H1 (cell line): ENCODE measurements around the gene RBM4. TPM values are rescaled to one million over a fixed set of nuclear protein-coding genes. Genes with fewer than 3 reads are reported as not detected.

ENCODE experiments used
- CTCF ChIA-PET: fragments of 300-600 bp; sonication (Branson Sonifier 250); formaldehyde crosslinking; loops from one replicate; lab custom pipeline; 2021; ENCODE audit not compliant: partially characterized antibody; lab: Charles Lee
- POLR2A ChIA-PET: fragments of 300-600 bp; sonication (Branson Sonifier 250); formaldehyde crosslinking; loops from one replicate; lab custom pipeline; 2021; ENCODE audit warnings: inconsistent platforms; ENCODE audit not compliant: partially characterized antibody; lab: Charles Lee
- DNase-seq, 2 experiments: peaks; one replicate each; pipeline versions ENCODE4 v3.0.0 to v3.0.0-alpha.2; 2010 to 2022; ENCODE audit warnings: low spot score in 2 of 2, low read depth in 1 of 2, mixed read lengths in 1 of 2
- FAIRE-seq: peaks from 2 replicates; lab custom pipeline; 2011; peaks lifted over from hg19 to GRCh38; lab: Jason Lieb, UNC
- H2AFZ ChIP-seq: 2 replicates; pipeline ENCODE4 v1.8.1; 2012; ENCODE audit warnings: low read length, inconsistent platforms
- H2AK5ac ChIP-seq: 2 replicates; pipeline ENCODE4 v1.6.1; 2013; ENCODE audit warnings: low read depth, low read length
- H2BK120ac ChIP-seq: replicated peaks from 2 replicates; pipeline ENCODE3; 2013; ENCODE audit warnings: low read depth, low read length, inconsistent platforms
- H2BK12ac ChIP-seq: 2 replicates; pipeline ENCODE4 v1.6.1; 2013; ENCODE audit warnings: low read depth, low read length
- H2BK15ac ChIP-seq: 2 replicates; pipeline ENCODE4 v1.6.1; 2013; ENCODE audit warnings: low read length
- H2BK20ac ChIP-seq: 2 replicates; pipeline ENCODE4 v1.6.1; 2013; ENCODE audit warnings: low read length
- H2BK5ac ChIP-seq: 2 replicates; pipeline ENCODE4 v1.6.1; 2013; ENCODE audit warnings: low read depth, low read length
- H3K14ac ChIP-seq: 2 replicates; pipeline ENCODE4 v1.6.1; 2013; ENCODE audit warnings: inconsistent platforms; ENCODE audit not compliant: insufficient read length
- H3K18ac ChIP-seq: 2 replicates; pipeline ENCODE4 v1.6.1; 2013; ENCODE audit warnings: low read length; ENCODE audit errors: extremely low read depth
- H3K23ac ChIP-seq: 2 replicates; pipeline ENCODE4 v1.6.1; 2013; ENCODE audit warnings: inconsistent platforms; ENCODE audit not compliant: insufficient read length
- H3K23me2 ChIP-seq: 2 replicates; pipeline ENCODE4 v1.6.1; 2013; ENCODE audit warnings: low read depth, low read length
- H3K27ac ChIP-seq: 2 replicates; pipeline ENCODE4 v1.6.1; 2011; ENCODE audit warnings: low read depth, low read length, inconsistent platforms
- H3K27me3 ChIP-seq, 4 experiments: replicated peaks in 1 of 4; 1 replicate in 1 of 4; 2 replicates in 3 of 4; pipeline versions ENCODE4 v1.6.1 to v1.8.1; 2011 to 2013; ENCODE audit warnings: low read length in 3 of 4, mild to moderate bottlenecking in 3 of 4, inconsistent platforms in 2 of 4, mixed read lengths in 2 of 4, moderate library complexity in 1 of 4; ENCODE audit not compliant: control insufficient read depth in 3 of 4, insufficient read depth in 3 of 4; ENCODE audit errors: extremely low read depth in 1 of 4
- H3K36me3 ChIP-seq, 4 experiments: 2 replicates each; pipeline versions ENCODE4 v1.6.1 to v1.8.1; 2011 to 2013; ENCODE audit warnings: mild to moderate bottlenecking in 4 of 4, low read length in 3 of 4, moderate library complexity in 2 of 4, control low read depth in 1 of 4, inconsistent platforms in 1 of 4; ENCODE audit not compliant: insufficient read depth in 4 of 4, control insufficient read depth in 2 of 4
- H3K4ac ChIP-seq: replicated peaks from 2 replicates; pipeline ENCODE3; 2013; ENCODE audit warnings: low read length, low read depth, mixed read lengths, inconsistent platforms; ENCODE audit not compliant: insufficient read length
- H3K4me1 ChIP-seq, 4 experiments: replicated peaks in 1 of 4; 1 replicate in 1 of 4; 2 replicates in 3 of 4; pipeline versions ENCODE4 v1.6.1 to v1.8.1; 2011 to 2013; ENCODE audit warnings: low read length in 3 of 4, inconsistent platforms in 2 of 4, mixed read lengths in 1 of 4; ENCODE audit not compliant: insufficient read depth in 4 of 4, control insufficient read depth in 3 of 4
- H3K4me2 ChIP-seq, 2 experiments: 2 replicates each; pipeline versions ENCODE4 v1.6.1 to v1.8.1; 2011 to 2013; ENCODE audit warnings: low read depth in 2 of 2, low read length in 2 of 2, control low read depth in 1 of 2, inconsistent platforms in 1 of 2, mild to moderate bottlenecking in 1 of 2; ENCODE audit not compliant: insufficient read depth in 1 of 2
- H3K4me3 ChIP-seq, 4 experiments: fragments of 200-600, 300-600 bp in 1 of 4; sonication (generic), shearing (Covaris generic), sonication (Bioruptor Twin) in 1 of 4; 2 replicates each; pipeline versions ENCODE4 v1.5.1 to v1.8.1; 2011 to 2016; ENCODE audit warnings: low read length in 4 of 4, low read depth in 3 of 4, control low read depth in 2 of 4, inconsistent platforms in 2 of 4, mild to moderate bottlenecking in 2 of 4, mixed read lengths in 1 of 4, moderate library complexity in 1 of 4; ENCODE audit not compliant: insufficient read depth in 2 of 4; ENCODE audit errors: extremely low read depth in 1 of 4
- H3K56ac ChIP-seq: replicated peaks from 2 replicates; pipeline ENCODE3; 2013; ENCODE audit warnings: low read depth, mild to moderate bottlenecking, mixed read lengths, low read length, inconsistent platforms; ENCODE audit not compliant: insufficient read length
- H3K79me1 ChIP-seq: 2 replicates; pipeline ENCODE4 v1.6.1; 2013; ENCODE audit warnings: low read depth, low read length, control low read depth
- H3K79me2 ChIP-seq, 2 experiments: 2 replicates each; pipeline versions ENCODE4 v1.6.1 to v1.8.1; 2012 to 2013; ENCODE audit warnings: low read length in 2 of 2, mild to moderate bottlenecking in 2 of 2, inconsistent platforms in 1 of 2; ENCODE audit not compliant: insufficient read depth in 2 of 2, control insufficient read depth in 1 of 2
- H3K9ac ChIP-seq, 4 experiments: replicated peaks in 1 of 4; 1 replicate in 1 of 4; 2 replicates in 3 of 4; pipeline versions ENCODE4 v1.6.1 to v1.8.1; 2011 to 2013; ENCODE audit warnings: low read depth in 3 of 4, low read length in 3 of 4, control low read depth in 2 of 4, mild to moderate bottlenecking in 2 of 4, moderate library complexity in 2 of 4, inconsistent platforms in 1 of 4; ENCODE audit errors: extremely low read depth in 1 of 4
- H3K9me3 ChIP-seq, 2 experiments: 2 replicates each; pipeline versions ENCODE4 v1.6.1 to v1.8.1; 2012 to 2013; ENCODE audit warnings: mild to moderate bottlenecking in 2 of 2, moderate library complexity in 2 of 2, control low read depth in 1 of 2, inconsistent platforms in 1 of 2, low read depth in 1 of 2, low read length in 1 of 2, mixed read lengths in 1 of 2; ENCODE audit not compliant: insufficient read depth in 2 of 2
- H4K20me1 ChIP-seq, 2 experiments: replicated peaks in 1 of 2; 2 replicates each; pipeline versions ENCODE3 to v1.8.1; 2011 to 2013; ENCODE audit warnings: inconsistent platforms in 2 of 2, low read length in 2 of 2, mild to moderate bottlenecking in 1 of 2; ENCODE audit not compliant: insufficient read depth in 2 of 2, control insufficient read depth in 1 of 2
- H4K5ac ChIP-seq: 2 replicates; pipeline ENCODE4 v1.6.1; 2013; ENCODE audit warnings: low read length, low read depth, mixed read lengths, inconsistent platforms; ENCODE audit not compliant: insufficient read length
- H4K8ac ChIP-seq: 2 replicates; pipeline ENCODE4 v1.8.0; 2013; ENCODE audit warnings: mild to moderate bottlenecking, moderate library complexity, low read length, inconsistent platforms; ENCODE audit not compliant: insufficient read depth; ENCODE audit errors: extremely low read depth
- H4K91ac ChIP-seq: replicated peaks from 2 replicates; pipeline ENCODE3; 2013; ENCODE audit warnings: low read length, mixed read lengths, inconsistent platforms; ENCODE audit not compliant: insufficient read length
- CREB1 ChIP-seq: IDR thresholded peaks from 2 replicates; pipeline ENCODE4 v1.6.1; 2012; ENCODE audit warnings: inconsistent platforms
- POLR2AphosphoS5 ChIP-seq: IDR thresholded peaks from 2 replicates; pipeline ENCODE4 v1.6.1; 2011; ENCODE audit warnings: low read depth, low read length
- RNF2 ChIP-seq: fragments of 200-900, 300-1000 bp; sonication (generic); IDR thresholded peaks from 2 replicates; pipeline ENCODE4 v1.7.1; 2016; ENCODE audit warnings: borderline replicate concordance, low read depth, mild to moderate bottlenecking, antibody characterized with exemption, low read length; ENCODE audit not compliant: poor library complexity, severe bottlenecking; ENCODE audit errors: missing control alignments
- SP2 ChIP-seq: IDR thresholded peaks from 2 replicates; pipeline ENCODE4 v1.6.1; 2012; ENCODE audit warnings: mild to moderate bottlenecking, low read length, inconsistent platforms
- ZNF274 ChIP-seq: IDR thresholded peaks from 2 replicates; pipeline ENCODE4 v1.7.0; 2012; ENCODE audit warnings: low read length, borderline replicate concordance; ENCODE audit errors: extremely low read depth
- WGBS, 2 experiments: shearing (Covaris generic) in 1 of 2; methylation state at CpG; one replicate each; pipeline versions ENCODE4 v1.1.6 to v1.1.7; 2013 to 2015; ENCODE audit warnings: low lambda C conversion rate in 2 of 2, mixed read lengths in 2 of 2, inconsistent platforms in 1 of 2, low coverage in 1 of 2, missing lambda C conversion rate in 1 of 2; ENCODE audit not compliant: insufficient replicate concordance in 2 of 2, insufficient coverage in 1 of 2, insufficient read length in 1 of 2; ENCODE audit errors: extremely low coverage in 1 of 2, missing lambda C conversion rate in 1 of 2; 5-methylcytosine and 5-hydroxymethylcytosine counted together
- polyA plus RNA-seq, 7 experiments: library from polyadenylated mRNA; depleted of rRNA in 3 of 7; stranded (reverse) in 5 of 7; unstranded in 2 of 7; fragments of >200 nt in 5 of 7; fragments of 200-250 nt in 2 of 7; gene quantifications; 1 replicate in 5 of 7; 2 replicates in 1 of 7; 4 replicates in 1 of 7; pipeline versions ENCODE4 v1.2.1 to v1.2.3, GENCODE V29; 2011 to 2013; ENCODE audit warnings: missing spikeins in 2 of 7, mixed read lengths in 2 of 7
- total RNA-seq: library from RNA; stranded (reverse); fragmentation: NEBNext Ultra II Directional; extraction: Animal tissue kit (Norgen Biotek cat#: 25700); gene quantifications from 2 replicates; pipeline ENCODE4 v1.2.1, GENCODE V29; 2021

The RBM4 gene
- total and polyA plus RNA-seq, 2 of the 8 experiments (the other 6 are each of a cell fraction or from before 2014, with no cell fraction given): 192 to 330 TPM

DNA sequence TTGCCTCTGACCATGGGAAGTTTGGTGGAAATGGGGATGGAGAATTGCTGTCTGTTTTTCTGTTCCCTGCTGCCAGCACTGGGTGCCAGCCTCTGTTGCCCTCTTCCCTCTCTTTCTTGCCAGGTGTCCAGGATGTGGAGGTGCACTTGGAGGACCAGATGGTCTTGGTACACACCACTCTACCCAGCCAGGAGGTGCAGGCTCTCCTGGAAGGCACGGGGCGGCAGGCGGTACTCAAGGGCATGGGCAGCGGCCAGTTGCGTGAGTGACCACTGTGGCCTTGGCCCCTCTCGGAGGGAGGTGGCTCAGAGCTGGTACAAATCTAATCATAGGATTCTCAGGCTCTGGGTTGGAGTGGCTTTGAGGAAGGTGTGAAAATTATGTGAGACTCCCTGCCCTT lies 39.5 kb upstream of the RBM4 start:
- DNase-seq: no peak
- no peak overlapping the region for H3K23ac ChIP-seq
- H3K79me2 ChIP-seq: no peaks in the 10 kb centered on the region
- H2AFZ ChIP-seq: no peak overlapping the region
- H4K91ac ChIP-seq: no peak overlapping the region
- H4K8ac ChIP-seq: no peak overlapping the region
- H4K20me1 ChIP-seq: no peaks in the 10 kb centered on the region
- H3K9me3 ChIP-seq: no peaks in the 10 kb centered on the region
- no peak overlapping the region for H4K5ac ChIP-seq
- H2AK5ac ChIP-seq: no peak overlapping the region
- FAIRE-seq: no peak
- H3K27ac ChIP-seq: no peak overlapping the region
- ChIA-PET CTCF (interaction anchor here (0.8 to 1.9 kb wide), 5 partner anchors 11 to 122 kb away, joined by 3 to 8 read pairs (median 4); no protein-coding TSS in a partner anchor), POLR2A (interaction anchor here (65.3 kb wide), 1 partner anchor 44 kb away, joined by 2165 read pairs; the partner anchor contains the start of genes RBM14 and RBM4)
- H3K56ac ChIP-seq: no peak overlapping the region
- H3K4me3 ChIP-seq: no peak overlapping the region
- no peak overlapping the region for H2BK12ac ChIP-seq
- 97% methylated on average over 6 of the region's 6 CpGs; no CpG with 5 or more reads in 1 of the 2 experiments for WGBS, 2 experiments
- H2BK15ac ChIP-seq: no peak overlapping the region
- no peak overlapping the region for H2BK5ac ChIP-seq
- no peak overlapping the region for H2BK120ac ChIP-seq
- H3K23me2 ChIP-seq: no peaks in the 10 kb centered on the region
- H3K36me3 ChIP-seq: peaks cover 8 to 25% (median 17%) of the 10 kb centered on the region in 4 experiments; a peak in 6 of 8 replicates
- H3K79me1 ChIP-seq: peaks cover 3% of the 10 kb centered on the region
- H3K9ac ChIP-seq: no peak overlapping the region
- H3K27me3 ChIP-seq: no peaks in the 10 kb centered on the region
- no peak overlapping the region for H2BK20ac ChIP-seq
- no peak overlapping the region for H3K4me2 ChIP-seq
- H3K14ac ChIP-seq: no peak overlapping the region
- no peak overlapping the region for H3K4ac ChIP-seq
- no peak overlapping the region for H3K18ac ChIP-seq
- H3K4me1 ChIP-seq: no peaks in the 10 kb centered on the region
- no peak for TF ChIP-seq POLR2AphosphoS5
- no peak for TF ChIP-seq SP2
- no peak for TF ChIP-seq CREB1
- no peak for TF ChIP-seq ZNF274
- TF ChIP-seq RNF2: no peak
